ENCODE results near the gene KCNK18.

The KCNK18 gene

DNA sequence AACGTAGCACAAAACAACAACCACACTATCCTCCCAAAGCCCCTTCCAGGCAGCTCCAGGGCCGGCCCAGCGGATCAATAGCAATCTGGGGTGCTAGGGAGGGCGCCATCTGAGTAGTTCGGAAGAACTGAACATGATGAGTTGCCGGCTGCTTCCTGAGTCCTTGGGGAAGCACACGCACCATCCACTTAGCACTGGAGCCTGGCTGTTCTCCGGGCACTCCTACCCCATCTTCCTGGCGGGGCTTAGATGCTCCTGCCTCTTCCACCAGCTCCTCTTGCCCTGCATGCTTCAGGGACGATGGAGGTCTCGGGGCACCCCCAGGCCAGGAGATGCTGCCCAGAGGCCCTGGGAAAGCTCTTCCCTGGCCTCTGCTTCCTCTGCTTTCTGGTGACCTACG is at the start of gene KCNK18:
Gene KCNK18 (plus strand): TSS at position 301 of the 400 bp plus-strand sequence. CDS start 0 bp downstream, at position 301.
- no peak for DNase-seq (ENCODE audit: low read depth in 3 of 3)

DNA sequence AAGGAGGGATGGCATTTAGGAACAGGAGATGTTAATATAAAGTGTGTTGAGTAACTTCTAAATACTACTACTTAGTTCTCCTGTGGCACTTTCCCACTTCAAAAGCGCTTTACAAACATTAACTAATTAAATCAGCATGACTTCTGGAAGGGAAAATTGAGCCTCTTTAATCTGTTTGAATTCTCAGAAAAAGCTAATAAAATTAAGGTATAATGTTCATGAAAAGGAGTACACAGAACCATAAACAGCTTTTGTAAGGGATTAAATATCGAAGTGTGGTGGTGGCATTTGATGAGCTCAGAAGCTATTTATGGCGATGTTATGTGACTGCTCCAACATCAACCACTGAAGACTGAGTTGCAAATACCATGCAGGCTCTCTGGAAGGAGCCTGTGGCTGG is 49.0 kb upstream of the KCNK18 start:
- DNase-seq (ENCODE audit: low read depth in 3 of 3): no peak

DNA sequence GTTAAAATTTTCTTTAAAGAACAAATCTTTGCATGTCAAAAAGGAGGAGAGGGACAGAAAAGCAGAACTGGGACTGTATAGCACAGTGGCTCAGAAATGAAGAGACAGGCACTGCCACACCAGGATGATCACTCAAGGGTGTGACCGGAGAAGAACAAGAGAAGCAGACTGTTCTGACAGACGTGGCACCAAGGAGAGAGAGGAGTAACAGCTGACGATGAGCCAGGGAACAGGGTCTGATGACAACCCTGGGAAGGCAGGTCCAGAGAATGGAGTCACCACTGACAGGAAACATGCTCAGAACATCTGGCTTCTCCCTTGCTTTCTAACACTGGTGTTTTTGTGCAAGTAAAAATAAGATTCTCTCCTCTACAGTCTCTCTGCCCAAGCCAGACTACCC is 44.6 kb upstream of the KCNK18 start:
- DNase-seq (ENCODE audit: low read depth in 3 of 3): no peak

DNA sequence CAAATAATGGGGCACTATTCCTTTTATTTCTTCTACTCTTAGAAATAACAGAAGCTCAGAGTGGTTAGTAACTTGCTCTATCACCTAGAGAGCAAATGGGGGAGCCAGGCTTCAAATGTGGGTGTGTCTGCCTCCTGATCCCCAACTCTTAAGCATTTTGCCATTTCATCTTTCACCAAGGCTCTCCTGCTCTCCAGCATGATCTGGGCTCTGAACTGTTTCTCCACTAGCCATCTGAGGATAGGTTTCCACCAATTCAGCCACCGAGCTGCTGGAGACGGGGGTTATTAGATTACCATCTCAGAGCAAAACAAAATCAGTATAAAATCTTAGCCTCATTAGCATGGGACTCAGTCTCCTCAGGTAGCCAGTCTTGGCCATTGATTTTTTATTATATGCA is 39.0 kb upstream of the KCNK18 start:
- DNase-seq (ENCODE audit: low read depth in 3 of 3): no peak

DNA sequence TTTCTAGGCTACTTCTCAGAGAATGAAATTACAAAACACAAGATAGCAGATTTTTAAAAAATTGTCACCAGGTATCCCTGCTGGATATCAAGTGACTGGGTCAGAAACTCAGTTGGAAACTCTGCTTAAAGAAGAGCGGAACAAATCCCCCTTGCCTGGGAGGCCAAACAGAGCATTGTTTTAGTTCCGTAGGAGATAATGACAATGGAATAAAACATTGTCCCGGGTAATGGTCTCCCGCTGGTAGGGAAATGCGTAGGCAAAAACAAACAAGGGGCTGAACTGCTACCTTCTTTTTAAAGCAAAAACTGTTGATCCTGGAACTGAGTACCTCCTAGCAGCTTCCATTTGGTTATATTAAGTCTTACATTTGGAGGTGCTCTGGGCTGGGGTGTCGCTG is 37.9 kb upstream of the KCNK18 start:
- no peak for DNase-seq (ENCODE audit: low read depth in 3 of 3)

DNA sequence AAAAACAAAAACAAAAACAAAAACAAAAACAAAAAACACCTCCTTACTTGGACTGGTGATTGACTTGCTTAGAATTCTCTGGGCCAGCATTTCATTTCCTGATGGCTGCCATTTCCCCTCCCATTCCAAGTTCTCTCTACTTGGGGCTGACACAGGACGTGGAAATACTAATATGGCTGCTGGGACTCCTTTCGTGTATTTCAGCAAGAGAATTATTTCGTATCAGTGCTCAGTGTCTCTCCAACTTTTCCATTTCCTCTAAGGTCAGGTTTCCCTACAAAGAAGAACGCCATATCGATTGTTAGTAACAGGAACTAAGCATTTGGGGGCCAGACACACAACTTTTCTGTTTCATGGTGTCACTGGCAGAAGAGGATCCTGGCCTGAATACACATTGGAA is 36.7 kb upstream of the KCNK18 start:
- DNase-seq (ENCODE audit: low read depth in 3 of 3): no peak

DNA sequence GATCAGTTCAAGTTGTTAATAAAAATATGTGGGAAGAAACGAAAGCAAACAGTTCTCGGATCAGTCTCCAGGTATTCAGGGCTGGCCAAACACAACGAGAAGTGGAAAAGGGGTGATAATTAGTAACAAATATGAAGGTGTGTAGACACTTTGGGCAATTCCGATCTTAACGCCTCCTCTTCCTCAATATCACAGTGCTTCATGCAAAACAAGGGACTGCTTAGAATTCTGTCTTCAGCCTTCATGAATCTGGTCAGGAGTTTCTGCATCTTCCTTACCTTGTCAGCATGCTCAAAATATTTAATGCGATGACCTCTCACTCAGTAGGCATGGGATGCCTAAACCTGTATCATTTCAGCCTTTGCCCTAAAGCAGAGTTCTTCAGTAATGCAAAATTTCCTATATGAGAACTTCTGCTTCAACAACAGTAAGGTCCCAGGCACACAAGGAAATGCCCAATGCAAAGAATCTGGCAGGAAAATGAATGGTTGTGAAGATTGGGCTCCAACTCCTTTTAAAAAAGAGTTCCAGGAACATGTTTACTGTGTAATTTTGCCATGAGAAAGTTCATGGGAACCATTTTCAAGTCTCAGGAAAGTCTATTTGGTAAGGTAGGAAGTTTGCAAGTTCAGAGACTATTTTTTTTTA is 35.8 kb upstream of the KCNK18 start:
- DNase-seq (ENCODE audit: low read depth in 3 of 3): no peak

DNA sequence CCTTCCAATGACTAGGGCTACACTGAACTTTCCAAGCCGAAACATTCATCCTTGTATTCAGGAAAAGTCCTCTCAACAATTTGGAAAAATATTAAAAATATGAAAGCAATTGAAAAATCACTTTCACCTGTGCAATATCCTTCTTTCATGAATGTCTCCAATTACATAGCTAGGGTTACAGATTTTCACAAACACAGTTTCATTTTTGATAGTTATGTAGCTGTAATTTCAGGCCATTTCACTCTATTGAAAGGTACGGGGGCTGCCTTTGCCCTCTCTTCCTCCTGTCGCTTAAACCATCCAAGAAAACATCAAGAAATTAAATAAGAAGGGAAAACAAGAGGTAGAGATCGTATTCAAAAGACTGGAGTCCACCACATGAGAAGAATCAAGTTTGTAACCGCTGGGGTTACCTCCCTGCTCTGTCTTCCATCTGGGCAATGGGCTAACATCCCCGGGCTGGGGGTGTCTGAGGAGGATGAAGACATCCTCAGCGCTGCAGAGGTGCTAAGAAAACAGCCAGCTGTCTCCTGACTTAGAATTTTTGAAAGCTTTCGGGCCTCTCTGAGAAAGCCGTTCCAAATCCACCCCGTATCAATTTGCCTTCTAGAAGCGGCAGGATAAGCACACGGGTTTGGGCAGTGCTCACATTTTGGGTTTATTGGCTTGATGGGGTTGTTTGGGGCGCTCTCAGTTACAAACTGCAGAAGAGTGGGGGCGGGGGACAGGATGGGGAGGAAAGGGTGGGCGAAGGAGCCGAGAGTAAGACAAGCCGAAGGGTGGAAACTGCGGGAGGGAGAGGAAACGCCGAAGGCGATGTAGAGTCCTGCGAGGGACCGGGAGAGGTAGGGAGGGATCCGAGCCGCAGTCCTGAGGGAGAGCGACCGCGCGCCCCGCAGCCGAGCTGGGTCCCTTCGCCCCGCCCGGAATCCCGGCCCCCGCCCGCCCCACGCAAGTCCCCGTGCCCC is 34.9 kb upstream of the KCNK18 start:
- DNase-seq (ENCODE audit: low read depth in 3 of 3): no peak

DNA sequence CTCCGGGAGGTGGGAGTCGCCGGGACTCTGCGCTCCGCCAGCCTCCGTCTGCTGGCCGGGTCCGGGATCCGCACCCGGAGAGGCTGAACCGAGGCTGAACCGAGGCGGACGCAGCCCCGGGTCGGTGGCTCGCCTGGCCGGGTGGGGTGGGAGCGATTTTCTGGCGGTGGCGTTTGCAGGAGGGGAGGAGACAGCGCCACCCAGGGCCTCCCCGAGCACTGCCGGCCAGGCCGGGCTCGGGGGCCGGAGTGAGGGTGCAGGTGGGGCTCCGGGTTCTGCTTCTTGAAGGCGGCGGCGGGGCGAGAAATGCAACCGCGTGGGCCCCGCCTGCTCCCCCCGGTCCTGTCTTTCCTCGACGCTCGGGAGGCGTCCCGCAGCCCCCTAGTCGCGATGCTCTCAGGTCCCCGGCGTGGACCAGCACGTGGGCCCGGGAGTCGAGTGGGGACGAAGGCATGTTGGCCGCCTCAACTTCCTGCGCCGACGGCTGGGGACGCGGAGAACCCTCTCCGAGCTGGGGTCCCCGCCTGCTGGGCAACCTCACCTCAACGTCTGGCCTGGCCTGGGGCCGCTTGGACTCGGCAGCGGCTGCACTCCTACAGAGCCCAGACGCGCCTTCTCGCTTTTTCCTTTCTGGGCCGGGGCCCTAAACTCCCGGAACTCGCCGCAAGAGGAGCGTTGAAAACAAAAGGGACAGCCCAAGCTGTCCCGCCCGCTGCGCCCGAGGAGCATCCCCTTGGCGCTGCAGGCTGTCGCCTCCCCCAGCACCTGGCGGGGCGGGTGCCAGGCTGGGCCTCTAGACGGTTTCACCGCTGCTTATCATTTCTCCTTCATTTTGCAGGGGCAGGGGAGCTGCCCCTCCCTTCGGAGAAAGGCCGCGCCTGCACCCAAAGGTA is 34.0 kb upstream of the KCNK18 start:
- no peak for DNase-seq (ENCODE audit: low read depth in 3 of 3)

DNA sequence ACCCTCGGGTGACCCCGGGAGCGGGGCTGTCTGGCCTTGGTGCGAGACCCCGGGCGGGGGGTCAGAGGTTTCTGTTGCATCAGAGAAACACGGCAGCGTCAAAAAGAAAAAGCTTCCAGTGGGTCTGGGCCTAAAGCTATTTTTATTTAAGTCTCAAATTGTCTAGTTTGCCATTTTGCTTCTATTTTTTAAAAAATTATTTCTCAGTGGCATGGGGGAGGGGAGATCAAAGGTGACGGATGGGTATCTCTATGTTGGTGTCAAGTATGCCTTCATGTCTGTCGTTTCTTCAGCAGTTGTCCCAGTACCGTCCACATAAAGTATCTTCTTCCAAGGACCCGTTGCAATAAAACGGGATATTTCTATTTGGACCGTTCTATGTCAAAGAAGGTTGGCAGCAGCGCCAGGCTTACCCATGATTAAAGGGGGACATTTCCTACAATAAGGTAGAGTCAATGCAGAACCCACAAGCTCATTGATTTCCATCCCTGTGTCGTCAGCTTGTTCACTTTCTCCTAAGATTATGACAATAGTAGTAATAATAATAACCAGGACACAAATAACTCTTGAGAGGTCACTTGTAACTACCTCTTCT is 33.2 kb upstream of the KCNK18 start:
- no peak for DNase-seq (ENCODE audit: low read depth in 3 of 3)

DNA sequence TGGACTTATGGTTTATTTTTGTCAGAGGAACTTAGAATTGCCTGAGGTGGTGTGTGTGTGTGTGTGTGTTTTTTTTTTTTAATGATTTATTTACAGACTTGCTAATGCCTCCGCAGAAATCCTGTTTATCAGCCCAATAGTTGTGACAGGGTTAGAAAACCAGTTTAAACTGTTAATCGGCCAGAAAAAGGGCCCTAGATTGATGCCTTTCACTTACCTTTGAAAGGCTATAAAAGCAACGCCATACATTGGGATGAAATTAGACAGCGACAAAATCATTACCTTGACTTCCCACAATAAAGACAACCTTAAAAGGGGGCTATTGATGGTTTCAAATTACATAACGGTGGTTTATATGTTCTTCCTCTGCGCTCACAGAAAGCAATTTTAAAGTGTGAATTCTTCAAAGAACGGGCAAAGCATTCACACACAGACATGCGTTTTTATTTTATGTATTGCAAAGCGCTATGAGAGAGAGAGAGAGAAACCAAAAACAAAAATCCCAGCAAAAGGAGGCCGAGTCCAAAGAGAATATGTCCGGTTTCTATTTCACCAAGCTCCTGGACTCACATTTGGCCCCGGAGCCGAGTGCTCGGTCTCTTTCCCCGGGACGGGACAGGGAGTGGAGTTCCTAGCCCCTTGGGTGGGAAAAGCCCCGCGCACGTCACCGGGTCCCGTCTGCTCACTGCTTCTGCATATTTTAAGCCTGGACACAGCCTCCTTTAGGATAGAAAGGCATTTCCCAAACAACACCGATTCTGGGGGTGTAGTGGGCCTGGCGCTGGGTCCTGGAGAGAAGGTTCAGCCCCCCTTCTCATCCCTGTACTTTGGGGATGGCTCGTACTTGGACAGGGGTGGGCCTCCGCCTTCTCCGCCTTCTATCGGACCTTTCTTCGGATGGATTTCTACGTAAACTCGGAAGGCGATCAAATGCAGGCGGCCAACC is 32.4 kb upstream of the KCNK18 start:
- DNase-seq (ENCODE audit: low read depth in 3 of 3): no peak

DNA sequence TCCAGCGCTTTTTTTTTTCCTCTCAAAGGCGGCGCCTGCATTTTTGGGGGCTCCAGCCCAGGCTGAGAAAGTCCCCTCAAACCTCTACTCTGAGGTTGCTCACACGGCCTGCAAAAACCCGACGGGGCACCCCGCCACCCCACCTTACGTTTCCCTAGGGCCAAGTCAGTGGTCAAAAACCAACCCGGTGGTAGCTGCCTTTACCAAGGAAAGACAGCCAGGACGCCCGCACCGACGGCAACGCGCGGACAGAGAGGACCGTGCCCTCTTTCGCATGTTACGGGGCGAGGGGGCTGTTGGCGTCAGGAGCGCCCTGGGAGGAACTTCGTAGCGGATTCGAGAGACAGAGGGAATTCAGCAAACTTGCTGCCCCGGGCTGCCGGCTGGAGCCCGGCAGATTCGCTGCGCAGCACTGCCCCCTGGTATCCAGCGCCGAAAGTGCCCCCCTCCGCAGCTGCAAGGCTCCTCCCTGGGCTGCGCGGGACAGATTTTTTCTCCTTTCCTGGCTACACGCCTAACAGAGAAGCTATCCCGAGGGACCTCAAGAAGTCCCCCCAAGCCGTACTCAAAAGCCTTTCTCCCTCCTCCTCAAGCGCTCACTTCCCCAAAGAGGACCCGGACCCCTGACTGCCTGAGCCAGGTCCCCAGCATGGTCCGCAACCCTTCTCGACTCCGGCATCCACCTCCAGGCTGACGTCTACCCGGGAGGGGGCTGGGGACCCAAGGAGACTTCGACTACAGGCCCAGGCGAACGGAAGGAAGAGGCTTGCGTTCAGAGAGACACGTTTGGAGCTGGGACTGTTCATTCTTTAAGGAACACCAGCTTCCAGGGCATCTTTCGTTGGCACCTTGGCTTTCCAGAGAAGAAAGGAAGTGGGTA is 31.5 kb upstream of the KCNK18 start:
- DNase-seq (ENCODE audit: low read depth in 3 of 3): no peak

DNA sequence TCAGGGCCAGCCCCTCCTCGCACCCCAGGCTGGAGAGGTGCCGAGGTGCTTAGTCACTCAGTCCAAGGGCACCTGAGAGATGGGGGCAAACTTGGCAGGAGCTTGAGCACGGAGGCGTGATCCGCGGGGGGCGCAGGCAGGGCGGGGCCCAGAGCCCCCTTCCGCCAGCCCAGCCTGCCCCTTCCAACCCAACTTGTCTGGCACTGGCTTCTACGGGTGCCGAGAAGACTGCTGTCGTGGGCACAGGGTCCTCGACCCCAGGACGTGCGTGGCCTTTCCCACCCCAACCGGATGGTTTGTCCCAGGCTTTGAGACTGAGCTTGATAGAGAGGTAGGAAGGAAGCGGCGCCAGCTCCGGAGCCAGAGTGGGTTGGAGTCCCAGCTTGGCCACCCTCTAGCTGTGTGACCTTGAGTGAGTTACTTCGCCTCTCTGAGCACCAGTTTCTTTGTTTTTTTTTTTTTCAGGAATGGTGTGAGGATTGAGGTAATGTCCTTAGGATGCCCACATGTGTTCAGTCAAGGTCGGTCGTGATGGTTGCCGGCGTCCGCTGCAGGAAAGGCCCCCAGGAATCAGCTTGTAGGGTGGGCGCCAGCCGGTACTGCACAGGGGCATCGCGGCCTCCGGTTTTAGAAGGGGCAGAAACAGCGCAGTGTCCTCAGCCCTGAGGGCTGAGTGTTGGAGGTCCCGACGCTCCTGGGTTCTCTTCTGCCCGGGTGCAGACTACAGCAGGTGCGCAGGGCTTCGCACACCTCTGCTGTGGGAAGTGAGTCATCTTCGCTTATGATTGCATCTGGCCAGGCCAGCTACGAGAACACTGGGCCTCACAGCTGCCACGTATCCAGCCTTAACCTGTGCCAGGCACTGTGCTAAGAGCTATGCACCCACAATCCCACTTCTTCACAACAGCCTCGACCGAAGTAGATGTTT is 30.6 kb upstream of the KCNK18 start:
- no peak for DNase-seq (ENCODE audit: low read depth in 3 of 3)

DNA sequence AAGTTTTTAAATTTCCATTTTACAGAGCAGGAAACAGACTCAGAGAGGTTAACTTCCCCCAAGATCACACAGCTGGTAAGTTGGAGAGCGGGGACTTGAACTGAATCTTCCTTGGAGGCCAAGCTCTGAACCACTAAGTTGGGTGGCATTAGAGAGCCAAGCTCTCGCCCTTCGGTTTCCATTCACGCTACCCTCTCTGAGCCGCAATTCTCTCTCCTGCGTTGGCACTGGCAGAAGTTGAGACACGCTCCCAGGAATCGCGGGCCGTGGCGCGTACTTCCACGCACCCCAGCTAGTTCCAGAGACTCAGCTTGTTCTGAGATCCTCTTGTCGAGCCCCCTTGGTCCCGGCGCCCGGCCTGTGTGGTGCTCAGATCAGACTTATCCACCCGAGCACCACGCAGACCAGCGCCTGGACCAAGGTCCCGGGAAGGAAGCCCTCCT is 29.9 kb upstream of the KCNK18 start:
- DNase-seq (ENCODE audit: low read depth in 3 of 3): no peak

DNA sequence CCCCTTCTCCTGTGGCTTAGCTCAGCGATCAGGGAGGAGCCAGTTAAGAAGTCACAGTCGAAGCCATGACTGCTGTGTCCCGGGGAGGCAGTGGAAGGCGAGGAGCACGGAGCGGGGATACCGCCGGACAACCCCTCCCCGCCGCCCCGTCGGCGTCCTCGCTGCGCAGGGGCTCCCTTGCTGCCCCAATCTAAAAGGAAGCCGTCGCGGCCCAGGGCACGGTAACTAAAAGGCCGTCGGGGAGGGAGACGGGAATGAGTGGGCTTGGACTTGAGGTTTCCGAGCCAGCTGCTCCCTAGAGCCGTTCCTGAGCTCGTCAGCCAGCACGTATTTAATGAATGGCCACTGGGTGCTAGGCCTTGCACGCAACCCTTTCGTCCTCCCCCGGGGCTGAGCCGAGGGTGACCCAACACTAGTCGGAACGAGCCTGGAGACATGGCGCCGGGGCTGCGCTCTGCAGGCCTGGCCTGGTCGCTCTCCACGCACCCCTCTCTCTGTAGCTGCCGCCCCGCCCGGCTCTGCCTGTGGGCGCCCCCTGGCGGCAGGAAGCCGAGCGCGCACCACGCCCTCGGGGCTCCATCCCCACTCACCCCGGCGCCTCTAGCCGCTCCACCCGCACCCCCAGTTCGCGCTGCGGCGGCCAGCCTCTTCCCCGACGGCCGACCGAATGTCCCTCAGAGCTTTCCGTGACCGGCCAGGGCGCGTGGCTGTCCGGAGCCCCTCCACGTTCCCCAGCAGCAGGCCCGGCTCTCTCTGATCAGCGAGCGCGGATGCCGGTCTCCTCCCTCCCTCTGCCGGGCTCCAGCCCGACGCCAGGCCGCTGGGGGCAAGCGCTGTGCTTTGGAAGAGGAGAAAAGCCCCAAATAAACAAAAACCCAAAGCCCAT is 29.3 kb upstream of the KCNK18 start:
- DNase-seq (ENCODE audit: low read depth in 3 of 3): peak; percentile 33 to 60 (median 51)

DNA sequence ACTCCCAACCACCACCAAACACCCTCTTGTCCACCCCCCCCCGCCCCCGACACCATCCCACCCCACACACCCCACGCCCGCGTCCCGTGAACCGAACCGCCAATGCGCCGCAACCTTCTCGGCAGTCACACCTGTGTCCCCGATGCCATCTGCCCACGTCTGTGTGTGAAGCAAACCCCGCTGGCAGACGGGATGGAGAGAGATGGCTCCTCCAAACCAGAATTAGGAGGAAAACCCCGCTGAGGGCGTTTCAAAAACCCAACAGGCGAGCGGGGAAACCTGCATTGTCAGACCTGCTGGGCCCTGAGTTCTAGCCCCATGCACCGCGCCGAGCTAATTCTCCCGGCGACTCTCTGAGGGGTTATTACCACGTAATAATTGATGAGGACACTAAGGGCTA is 28.6 kb upstream of the KCNK18 start:
- no peak for DNase-seq (ENCODE audit: low read depth in 3 of 3)

DNA sequence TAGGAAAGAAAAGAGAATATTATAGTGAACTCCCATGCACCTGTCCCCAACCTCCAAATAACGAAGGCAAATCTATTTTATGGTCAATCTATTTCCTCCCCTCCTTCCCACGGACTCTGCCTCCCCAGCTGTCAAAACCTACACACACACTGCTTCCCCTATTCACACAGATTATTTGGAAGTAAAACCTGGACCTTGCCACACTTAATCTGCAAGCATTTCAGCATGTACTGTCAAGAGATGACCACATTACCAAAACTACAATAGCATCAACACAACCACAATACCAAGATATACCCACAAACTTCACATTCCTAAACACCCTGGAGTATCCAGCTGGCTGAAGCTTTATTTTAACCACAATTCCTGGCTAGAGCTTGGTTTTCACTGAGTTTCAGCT is 27.8 kb upstream of the KCNK18 start:
- DNase-seq (ENCODE audit: low read depth in 3 of 3): no peak
